NB4 (cell line): ENCODE data around the gene DPP10.

Experiments
- MYC ChIP-seq: IDR thresholded peaks from 2 replicates; pipeline ENCODE4 v1.6.1; 2011; ENCODE audit warnings: low read depth, low read length
- POLR2A ChIP-seq: IDR thresholded peaks from 2 replicates; pipeline ENCODE4 v1.6.1; 2011; ENCODE audit warnings: mild to moderate bottlenecking; ENCODE audit not compliant: insufficient read length; ENCODE audit errors: extremely low read depth
- TF ChIP-seq, protein P1 (sequence below): IDR thresholded peaks from one replicate; pipeline ENCODE4 v1.5.1; 2012; ENCODE audit warnings: low read depth, low read length

DNA sequence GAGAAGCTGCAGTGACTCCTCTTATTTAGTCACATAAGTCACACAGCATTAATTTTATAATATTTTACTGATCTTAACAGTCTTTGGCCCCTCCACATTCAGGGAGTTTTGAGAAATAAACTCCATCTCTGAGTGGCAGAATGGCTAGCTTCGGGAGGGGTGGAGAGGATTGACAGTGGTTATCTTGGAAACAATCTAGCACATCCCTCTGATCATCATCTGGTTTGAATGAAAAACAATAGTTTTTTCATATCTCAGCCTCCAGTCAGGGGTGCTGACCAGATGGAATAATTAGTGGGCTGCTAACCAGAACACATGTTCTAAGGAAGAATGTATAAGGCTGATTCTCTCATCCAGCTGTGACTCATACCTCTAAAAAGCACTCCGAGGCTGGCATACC lies 477.5 kb downstream of the DPP10 start:
- TF ChIP-seq, protein P1, sequence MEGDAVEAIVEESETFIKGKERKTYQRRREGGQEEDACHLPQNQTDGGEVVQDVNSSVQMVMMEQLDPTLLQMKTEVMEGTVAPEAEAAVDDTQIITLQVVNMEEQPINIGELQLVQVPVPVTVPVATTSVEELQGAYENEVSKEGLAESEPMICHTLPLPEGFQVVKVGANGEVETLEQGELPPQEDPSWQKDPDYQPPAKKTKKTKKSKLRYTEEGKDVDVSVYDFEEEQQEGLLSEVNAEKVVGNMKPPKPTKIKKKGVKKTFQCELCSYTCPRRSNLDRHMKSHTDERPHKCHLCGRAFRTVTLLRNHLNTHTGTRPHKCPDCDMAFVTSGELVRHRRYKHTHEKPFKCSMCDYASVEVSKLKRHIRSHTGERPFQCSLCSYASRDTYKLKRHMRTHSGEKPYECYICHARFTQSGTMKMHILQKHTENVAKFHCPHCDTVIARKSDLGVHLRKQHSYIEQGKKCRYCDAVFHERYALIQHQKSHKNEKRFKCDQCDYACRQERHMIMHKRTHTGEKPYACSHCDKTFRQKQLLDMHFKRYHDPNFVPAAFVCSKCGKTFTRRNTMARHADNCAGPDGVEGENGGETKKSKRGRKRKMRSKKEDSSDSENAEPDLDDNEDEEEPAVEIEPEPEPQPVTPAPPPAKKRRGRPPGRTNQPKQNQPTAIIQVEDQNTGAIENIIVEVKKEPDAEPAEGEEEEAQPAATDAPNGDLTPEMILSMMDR = no peak
- no peak for TF ChIP-seq POLR2A
- TF ChIP-seq MYC = no peak
